Nephron progenitor cell (in vitro differentiated cells): Measurements from ENCODE around the gene TPH2.

Experiments
- DNase-seq: peaks from one replicate; pipeline ENCODE4 v3.0.0; 2021
- H3K27ac Mint-ChIP-seq: 2 replicates; pipeline ENCODE4 v1.8.0; 2021; ENCODE audit warnings: mild to moderate bottlenecking, moderate library complexity, mixed read lengths
- H3K27me3 Mint-ChIP-seq: 2 replicates; pipeline ENCODE4 v1.8.0; 2021; ENCODE audit warnings: mild to moderate bottlenecking, low read depth, mixed read lengths; ENCODE audit not compliant: poor library complexity
- H3K36me3 Mint-ChIP-seq: 2 replicates; pipeline ENCODE4 v1.8.0; 2021; ENCODE audit warnings: low read depth, mixed read lengths
- H3K4me1 Mint-ChIP-seq: 2 replicates; pipeline ENCODE4 v1.8.0; 2021; ENCODE audit warnings: mixed read lengths
- H3K4me3 Mint-ChIP-seq: 2 replicates; pipeline ENCODE4 v1.8.0; 2021; ENCODE audit warnings: mild to moderate bottlenecking, moderate library complexity, mixed read lengths
- H3K9me3 Mint-ChIP-seq: 2 replicates; pipeline ENCODE4 v1.8.0; 2021; ENCODE audit warnings: mild to moderate bottlenecking, moderate library complexity, mixed read lengths
- CTCF ChIP-seq: fragments of 200-600 bp; sonication (generic); IDR thresholded peaks from 2 replicates; pipeline ENCODE4 v1.5.0; 2021; ENCODE audit warnings: antibody characterized with exemption

The TPH2 gene

GRCh38 chr12:71967211-71967610 lies 28.6 kb downstream of the TPH2 start:
- peaks cover 7% of the 10 kb centered on the region for H3K4me1 Mint-ChIP-seq
- no peak for DNase-seq
- no peak overlapping the region for H3K27ac Mint-ChIP-seq
- no peaks in the 10 kb centered on the region for H3K36me3 Mint-ChIP-seq
- H3K4me3 Mint-ChIP-seq = no peak overlapping the region
- H3K9me3 Mint-ChIP-seq = no peaks in the 10 kb centered on the region
- no peak for TF ChIP-seq CTCF
- H3K27me3 Mint-ChIP-seq = peaks cover 3% of the 10 kb centered on the region

GRCh38 chr12:71969330-71969729 lies 30.7 kb downstream of the TPH2 start:
- TF ChIP-seq CTCF = no peak
- Mint-ChIP-seq H3K4me3 (no peak overlapping the region), H3K27ac (no peak overlapping the region), H3K27me3 (peaks cover 3% of the 10 kb centered on the region), H3K4me1 (peaks cover 7% of the 10 kb centered on the region), H3K36me3 (no peaks in the 10 kb centered on the region), H3K9me3 (no peaks in the 10 kb centered on the region)
- no peak for DNase-seq

- peaks cover 3% of the 10 kb centered on the region for H3K27me3 Mint-ChIP-seq
- H3K4me1 Mint-ChIP-seq = peaks cover 7% of the 10 kb centered on the region
- H3K4me3 Mint-ChIP-seq = no peak overlapping the region
- H3K9me3 Mint-ChIP-seq = no peaks in the 10 kb centered on the region
- no peak for DNase-seq
- no peaks in the 10 kb centered on the region for H3K36me3 Mint-ChIP-seq
- H3K27ac Mint-ChIP-seq = no peak overlapping the region
- no peak for TF ChIP-seq CTCF
These were observed 31.4 kb downstream of the TPH2 start for GRCh38 chr12:71970031-71970430.

GRCh38 chr12:71972441-71973074 lies 33.9 kb downstream of the TPH2 start:
- Mint-ChIP-seq H3K4me3 (no peak overlapping the region), H3K27ac (no peak overlapping the region), H3K36me3 (no peaks in the 10 kb centered on the region), H3K4me1 (no peaks in the 10 kb centered on the region), H3K9me3 (no peaks in the 10 kb centered on the region), H3K27me3 (peaks cover 3% of the 10 kb centered on the region)
- no peak for DNase-seq
- no peak for TF ChIP-seq CTCF

GRCh38 chr12:71973687-71974086 lies 35.0 kb downstream of the TPH2 start:
- Mint-ChIP-seq H3K27me3 (peaks cover 3% of the 10 kb centered on the region), H3K4me1 (no peaks in the 10 kb centered on the region), H3K27ac (no peak overlapping the region), H3K9me3 (no peaks in the 10 kb centered on the region), H3K4me3 (no peak overlapping the region), H3K36me3 (no peaks in the 10 kb centered on the region)
- DNase-seq = no peak
- no peak for TF ChIP-seq CTCF

GRCh38 chr12:71980538-71980937 lies 41.9 kb downstream of the TPH2 start:
- Mint-ChIP-seq H3K27ac (no peak overlapping the region), H3K27me3 (no peaks in the 10 kb centered on the region), H3K4me1 (peaks cover 33% of the 10 kb centered on the region), H3K36me3 (no peaks in the 10 kb centered on the region), H3K4me3 (no peak overlapping the region), H3K9me3 (no peaks in the 10 kb centered on the region)
- no peak for DNase-seq
- TF ChIP-seq CTCF = no peak
